Right cardiac atrium (tissue), 5 donors: ENCODE results near the gene CARD8. TPM values are rescaled to one million over a fixed set of nuclear protein-coding genes. Genes with fewer than 3 reads are reported as not detected.
A peak's percentile ranks its signal among the peaks of the same experiment; 100 is the strongest.

Source experiments
- ATAC-seq, 2 donors: fragments of 200-7000 bp; cut with Tn5 transposase; one replicate each; pipeline versions ENCODE4 v1.8.0 to v1.9.1; 2020; ENCODE audit warnings: moderate library complexity in 2 of 2, mild to moderate bottlenecking in 1 of 2
- DNase-seq, 3 donors: peaks; one replicate each; pipeline ENCODE4 v3.0.0-alpha.2; 2020
- H3K27ac ChIP-seq: one replicate; pipeline ENCODE4 v1.5.1; 2013; ENCODE audit warnings: mild to moderate bottlenecking, low read length, control low read depth, moderate library complexity
- H3K27me3 ChIP-seq: one replicate; pipeline ENCODE4 v1.6.1; 2013; ENCODE audit not compliant: control insufficient read depth, insufficient read depth
- H3K4me1 ChIP-seq: one replicate; pipeline ENCODE4 v1.6.1; 2013; ENCODE audit warnings: low read length; ENCODE audit not compliant: control insufficient read depth, insufficient read depth
- H3K4me3 ChIP-seq: one replicate; pipeline ENCODE4 v1.5.1; 2013; ENCODE audit warnings: low read length, control low read depth
- H3K9me3 ChIP-seq: one replicate; pipeline ENCODE4 v1.6.1; 2013; ENCODE audit warnings: low read length; ENCODE audit not compliant: control insufficient read depth
- WGBS: extraction: QIAGEN DNeasy Blood & Tissue Kit; methylation state at CpG from one replicate; pipeline ENCODE4 v1.1.7; 2013; 5-methylcytosine and 5-hydroxymethylcytosine counted together
- intact Hi-C, 4 donors: fragments of 100-400 bp; cut with DNase I; formaldehyde crosslinking; loops; one replicate each; pipeline versions ENCODE4 v1.11.0 to v1.14.0; 2022 to 2023
- polyA plus RNA-seq: library from polyadenylated mRNA; stranded (reverse); fragments of 200-250 nt; gene quantifications from one replicate; pipeline ENCODE4 v1.2.3, GENCODE V29; 2013
- total RNA-seq, 4 donors: library from RNA; stranded (reverse); fragmentation: NEBNext Ultra II Directional; extraction: Animal tissue kit (Norgen Biotek cat#: 25700); gene quantifications; one replicate each; pipeline ENCODE4 v1.2.1, GENCODE V29; 2021
- donor health status: healthy with polysubstance abuse.
- donor health status: DM: no; HTN: yes; CAD: no.
- donor health status: DM: no; HTN: no; CAD: no.
- donor health status: DM: no; HTN: yes; CAD: no; lungs with severe emphysema.
- donor health status: DM: yes; HTN: yes; CAD: no.

CARD8 gene
- total and polyA plus RNA-seq, 5 donors, result 22.3 to 43.3 (median 32.9) TPM

DNA sequence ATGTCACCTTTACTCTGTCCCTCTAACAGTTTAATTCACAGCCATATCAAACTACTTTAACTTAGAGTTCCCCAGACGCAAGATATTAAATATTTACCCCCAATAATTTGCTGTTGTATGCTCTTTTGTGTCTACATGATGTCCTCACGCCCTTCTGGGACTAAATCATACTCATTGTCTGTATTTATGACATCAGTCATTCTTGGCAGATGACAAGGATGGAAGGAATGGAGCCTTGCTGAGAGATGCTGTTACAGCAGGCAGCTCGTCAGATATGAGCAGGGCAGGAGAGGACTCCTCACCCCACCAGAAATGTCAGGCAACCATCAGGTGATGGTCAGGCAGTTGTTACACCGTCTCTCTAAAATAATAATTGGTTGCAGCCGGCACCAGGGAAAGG, 41.8 kb downstream of the CARD8 start:
- Histone ChIP-seq H3K4me1 (no peaks in the 10 kb centered on the region), H3K9me3 (no peaks in the 10 kb centered on the region), H3K4me3 (no peak overlapping the region), H3K27me3 (no peaks in the 10 kb centered on the region), H3K27ac (no peak overlapping the region)
- WGBS, result 90% methylated on average over 5 of the region's 5 CpGs
- no peak for DNase-seq
- no peak for ATAC-seq
- intact Hi-C loops, result no loop called here

- H3K27ac ChIP-seq, result no peak overlapping the region
- no peaks in the 10 kb centered on the region for H3K27me3 ChIP-seq
- H3K4me1 ChIP-seq, result no peaks in the 10 kb centered on the region
- ATAC-seq, result no peak
- H3K4me3 ChIP-seq, result no peak overlapping the region
- intact Hi-C loops, result no loop called here
- no peak for DNase-seq
- 73% methylated on average over 3 of the region's 3 CpGs for WGBS
- H3K9me3 ChIP-seq, result no peaks in the 10 kb centered on the region
These were observed 45.7 kb downstream of the CARD8 start for GRCh38 chr19:48210005-48210404.

DNA sequence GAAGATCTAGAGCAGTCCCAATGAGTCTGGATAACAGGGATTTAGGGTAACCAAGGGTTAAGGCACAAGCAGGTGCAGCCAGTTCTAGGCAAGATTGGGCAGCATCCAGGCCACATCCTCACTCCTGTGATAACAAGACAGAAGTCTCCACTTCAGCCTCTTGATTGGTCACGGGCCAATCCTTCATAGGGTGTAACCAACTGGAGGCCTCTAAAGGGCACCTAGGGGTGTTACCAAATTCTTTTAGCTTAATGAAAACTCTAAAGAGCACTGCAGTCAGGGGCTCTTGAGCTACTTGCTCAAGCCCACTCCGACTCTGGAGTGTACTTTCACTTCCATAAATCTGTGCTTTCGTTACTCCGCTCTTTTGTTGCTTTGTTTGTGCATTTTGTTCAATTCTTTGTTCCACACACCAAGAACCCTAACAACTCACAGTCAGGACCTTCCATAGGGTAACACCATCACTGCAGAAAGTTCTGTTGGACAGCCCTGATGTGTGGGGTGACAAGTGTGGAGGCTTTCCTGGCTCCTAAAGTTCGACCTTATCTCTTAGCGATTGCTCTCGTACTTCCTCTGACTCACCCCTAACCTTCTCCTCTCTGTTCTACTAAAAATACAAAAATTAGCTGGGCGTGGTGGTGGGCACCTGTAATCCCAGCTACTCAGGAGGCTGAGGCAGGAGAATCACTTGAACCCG, 49.2 kb downstream of the CARD8 start:
- no peaks in the 10 kb centered on the region for H3K27me3 ChIP-seq
- 67% methylated on average over 9 of the region's 9 CpGs for WGBS
- intact Hi-C loops, result no loop called here
- ATAC-seq (no peak), DNase-seq (no peak)
- no peaks in the 10 kb centered on the region for H3K9me3 ChIP-seq
- H3K4me1 ChIP-seq, result no peaks in the 10 kb centered on the region
- H3K27ac ChIP-seq, result no peak overlapping the region
- H3K4me3 ChIP-seq, result no peak overlapping the region

DNA sequence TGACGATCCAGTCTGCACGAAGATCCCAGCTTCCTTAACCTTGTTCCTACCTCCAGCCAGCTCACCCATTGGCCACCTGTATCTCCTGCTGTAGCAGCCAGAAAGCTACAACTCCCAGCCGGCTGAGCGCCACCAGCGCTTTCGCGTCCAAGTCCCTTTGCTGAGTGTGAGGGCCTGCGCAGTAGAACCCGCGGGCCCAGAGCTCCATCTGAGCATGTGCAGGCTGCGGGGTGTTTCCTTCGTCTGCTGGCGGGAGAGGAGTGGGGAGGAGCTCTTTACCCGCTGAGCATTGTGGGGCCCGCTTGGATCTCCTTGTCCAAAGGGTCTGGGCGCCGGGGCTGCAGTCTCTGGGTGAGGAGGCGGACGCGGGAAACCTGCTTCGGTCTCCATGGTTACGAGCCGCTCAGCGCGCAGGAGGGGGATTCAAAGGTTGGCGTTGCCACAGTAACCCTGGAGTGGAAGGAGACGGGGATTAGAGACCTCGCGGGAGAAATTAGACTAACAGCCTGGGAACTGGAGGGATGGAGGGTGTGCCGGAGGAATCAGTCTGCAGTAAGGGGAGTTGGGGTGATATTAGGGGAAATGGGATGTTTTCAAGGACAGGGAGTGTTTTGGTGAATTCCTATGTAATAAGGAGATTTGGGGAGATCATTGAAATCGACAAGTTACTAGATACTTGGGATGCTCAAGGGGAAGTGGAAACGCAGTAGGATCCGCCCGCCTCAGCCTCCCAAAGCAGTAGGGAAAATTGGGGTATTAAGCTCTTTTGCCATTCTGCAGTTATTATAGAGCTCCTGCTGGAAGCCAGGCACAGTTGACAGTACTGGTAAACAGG, 51.7 kb downstream of the CARD8 start:
- under 1% methylated on average over 34 of the region's 34 CpGs for WGBS

GRCh38 chr19:48203222-48203793, 52.4 kb downstream of the CARD8 start:
- H3K4me1 ChIP-seq, result no peaks in the 10 kb centered on the region
- intact Hi-C loops, result no loop called here
- H3K27ac ChIP-seq, result peak overlapping the region; percentile 53
- H3K9me3 ChIP-seq, result no peaks in the 10 kb centered on the region
- 20% methylated on average over 5 of the region's 5 CpGs for WGBS
- no peaks in the 10 kb centered on the region for H3K27me3 ChIP-seq
- no peak for DNase-seq
- ATAC-seq, result no peak
- H3K4me3 ChIP-seq, result peak overlapping the region; percentile 90

More for the DNA sequence above, 51.7 kb downstream of the CARD8 start:
- Histone ChIP-seq H3K4me1 (no peaks in the 10 kb centered on the region), H3K27ac (peak overlapping the region; percentile 53), H3K27me3 (no peaks in the 10 kb centered on the region), H3K4me3 (peak overlapping the region; percentile 90), H3K9me3 (no peaks in the 10 kb centered on the region)
- DNase-seq (peak; percentile 95 to 98 (median 97)), ATAC-seq (peak; percentile 99 to 100)
- intact Hi-C loops, result no loop called here

GRCh38 chr19:48196933-48197665, 58.6 kb downstream of the CARD8 start:
- intact Hi-C loops, result no loop called here

DNA sequence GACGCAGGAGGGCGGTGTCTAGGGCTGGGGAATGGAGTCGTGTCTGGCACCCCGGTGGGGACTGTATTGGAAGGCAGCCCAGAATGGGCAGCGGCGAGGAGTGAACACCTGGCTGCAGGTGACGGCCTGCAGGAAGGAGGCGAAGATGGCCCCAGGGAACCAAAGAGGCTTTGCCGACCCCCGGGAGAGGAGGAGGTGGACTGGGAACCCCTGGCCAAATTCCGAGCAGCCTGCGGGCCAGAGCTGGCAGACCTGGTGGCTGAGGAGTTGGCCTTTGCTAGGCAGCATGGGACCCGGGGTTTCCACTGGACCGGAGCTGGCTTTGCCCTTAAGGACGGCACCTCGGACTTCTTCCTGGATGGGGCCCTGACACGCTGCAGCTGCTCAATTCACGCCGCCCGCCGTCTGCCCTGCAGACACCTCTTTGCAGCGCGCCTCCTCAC, 59.4 kb downstream of the CARD8 start:
- Histone ChIP-seq H3K9me3 (no peaks in the 10 kb centered on the region), H3K4me3 (no peak overlapping the region), H3K4me1 (peaks cover 2% of the 10 kb centered on the region), H3K27ac (no peak overlapping the region), H3K27me3 (no peaks in the 10 kb centered on the region)
- WGBS, result 56% methylated on average over 23 of the region's 23 CpGs
- ATAC-seq (peak; percentile 13 to 22), DNase-seq (peak in 1 of 3 donors; percentile 62)
- intact Hi-C loops, result no loop called here

More at GRCh38 chr19:48196933-48197665, 58.6 kb downstream of the CARD8 start:
- H3K27me3 ChIP-seq, result no peaks in the 10 kb centered on the region
- peak; percentile 54 to 71 for ATAC-seq
- no peaks in the 10 kb centered on the region for H3K9me3 ChIP-seq
- peaks cover 2% of the 10 kb centered on the region for H3K4me1 ChIP-seq
- H3K27ac ChIP-seq, result no peak overlapping the region
- WGBS, result 31% methylated on average over 13 of the region's 13 CpGs
- no peak overlapping the region for H3K4me3 ChIP-seq
- no peak for DNase-seq

DNA sequence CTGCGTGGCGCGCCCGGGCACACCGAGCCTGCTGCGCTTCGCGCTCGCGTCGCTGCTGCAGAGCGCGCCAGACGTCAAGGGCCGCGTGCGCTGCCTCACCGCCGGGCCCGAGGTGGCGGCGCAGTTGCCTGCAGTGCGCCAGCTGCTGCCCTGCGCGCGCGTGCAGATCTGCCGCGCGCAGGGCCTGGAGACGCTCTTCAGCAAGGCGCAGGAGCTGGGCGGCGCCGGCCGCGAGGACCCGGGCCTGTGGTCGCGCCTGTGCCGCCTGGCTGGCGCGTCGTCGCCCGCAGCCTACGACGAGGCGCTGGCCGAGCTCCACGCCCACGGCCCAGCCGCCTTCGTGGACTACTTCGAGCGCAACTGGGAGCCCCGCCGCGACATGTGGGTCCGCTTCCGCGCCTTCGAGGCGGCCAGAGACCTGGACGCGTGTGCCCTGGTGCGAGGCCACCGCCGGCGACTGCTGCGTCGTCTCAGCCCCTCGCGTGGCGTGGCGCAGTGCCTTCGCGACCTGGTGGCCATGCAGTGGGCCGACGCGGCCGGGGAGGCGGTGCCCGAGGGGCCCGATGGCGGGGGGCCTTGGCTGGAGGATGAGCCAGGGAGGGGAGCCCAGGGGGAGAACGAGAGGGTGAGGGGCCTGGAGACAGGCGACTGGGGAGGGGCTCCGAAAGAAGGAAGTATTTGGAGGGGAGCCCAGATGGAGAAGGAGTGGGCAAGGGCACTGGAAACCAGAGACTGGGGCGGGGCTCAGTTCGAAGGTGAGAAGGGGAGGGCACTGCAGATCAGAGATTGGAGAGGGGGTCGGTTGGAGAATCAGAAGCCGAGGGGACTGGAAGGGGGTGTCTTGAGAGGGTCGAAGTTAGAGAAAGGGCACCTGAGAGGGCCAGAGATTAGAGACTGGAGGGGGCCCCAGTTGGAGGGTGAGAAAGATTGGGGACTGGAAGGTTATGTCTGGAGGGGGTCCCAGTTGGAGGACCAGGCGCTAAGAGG, 60.6 kb downstream of the CARD8 start:
- Histone ChIP-seq H3K27me3 (no peaks in the 10 kb centered on the region), H3K27ac (no peak overlapping the region), H3K4me1 (peaks cover 2% of the 10 kb centered on the region), H3K4me3 (no peak overlapping the region), H3K9me3 (no peaks in the 10 kb centered on the region)
- peak in 1 of 2 donors; percentile 16 for ATAC-seq
- no peak for DNase-seq
- intact Hi-C loops, result no loop called here
- WGBS, result 73% methylated on average over 95 of the region's 95 CpGs

GRCh38 chr19:48194041-48194843, 61.5 kb downstream of the CARD8 start:
- 68% methylated on average over 36 of the region's 36 CpGs for WGBS
- intact Hi-C loops, result no loop called here
- no peak for ATAC-seq

More at GRCh38 chr19:48194041-48194843, 61.5 kb downstream of the CARD8 start:
- Histone ChIP-seq H3K4me1 (peaks cover 2% of the 10 kb centered on the region), H3K9me3 (no peaks in the 10 kb centered on the region), H3K27me3 (no peaks in the 10 kb centered on the region), H3K27ac (no peak overlapping the region), H3K4me3 (no peak overlapping the region)
- DNase-seq, result no peak
